ENCODE results near the gene CLEC4F.

DNA sequence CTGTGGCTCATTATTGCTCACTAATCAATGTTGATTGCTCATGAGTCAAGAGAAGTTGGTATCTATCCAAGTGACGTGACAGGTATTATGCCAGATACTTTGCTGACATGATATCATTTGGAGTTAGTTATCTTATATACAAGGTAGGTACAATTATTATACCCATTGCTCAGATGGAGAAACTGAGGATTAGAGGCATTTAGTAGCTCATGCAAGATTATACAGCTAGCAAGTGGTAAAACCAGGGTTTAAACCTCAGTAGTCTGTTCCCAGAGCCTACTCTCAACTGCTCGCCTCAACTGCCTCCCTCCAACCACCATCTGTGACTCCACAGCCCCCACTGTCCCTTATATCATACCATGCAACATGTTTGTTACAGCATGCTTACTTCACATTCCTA lies 36.1 kb downstream of the CLEC4F start:
- TF ChIP-seq CTCF (conservative IDR thresholded peaks at IDR 0.05; ENCODE audit: low read depth, low read length): no peak
- TF ChIP-seq EZH2phosphoT487 (IDR thresholded peaks at IDR 0.05; ENCODE audit: borderline replicate concordance, low read length): no peak
- TF ChIP-seq EZH2 (IDR thresholded peaks at IDR 0.05; ENCODE audit: low read length, unreplicated experiment): no peak
